ENCODE measurements around the gene RAB20. TPM values are rescaled to one million over a fixed set of nuclear protein-coding genes. Genes with fewer than 3 reads are reported as not detected.
A peak's percentile ranks its signal among the peaks of the same experiment; 100 is the strongest.

The RAB20 gene
- total RNA-seq, 1 donor from 2014 or later, result 7.8 TPM

- TF ChIP-seq, protein P1, sequence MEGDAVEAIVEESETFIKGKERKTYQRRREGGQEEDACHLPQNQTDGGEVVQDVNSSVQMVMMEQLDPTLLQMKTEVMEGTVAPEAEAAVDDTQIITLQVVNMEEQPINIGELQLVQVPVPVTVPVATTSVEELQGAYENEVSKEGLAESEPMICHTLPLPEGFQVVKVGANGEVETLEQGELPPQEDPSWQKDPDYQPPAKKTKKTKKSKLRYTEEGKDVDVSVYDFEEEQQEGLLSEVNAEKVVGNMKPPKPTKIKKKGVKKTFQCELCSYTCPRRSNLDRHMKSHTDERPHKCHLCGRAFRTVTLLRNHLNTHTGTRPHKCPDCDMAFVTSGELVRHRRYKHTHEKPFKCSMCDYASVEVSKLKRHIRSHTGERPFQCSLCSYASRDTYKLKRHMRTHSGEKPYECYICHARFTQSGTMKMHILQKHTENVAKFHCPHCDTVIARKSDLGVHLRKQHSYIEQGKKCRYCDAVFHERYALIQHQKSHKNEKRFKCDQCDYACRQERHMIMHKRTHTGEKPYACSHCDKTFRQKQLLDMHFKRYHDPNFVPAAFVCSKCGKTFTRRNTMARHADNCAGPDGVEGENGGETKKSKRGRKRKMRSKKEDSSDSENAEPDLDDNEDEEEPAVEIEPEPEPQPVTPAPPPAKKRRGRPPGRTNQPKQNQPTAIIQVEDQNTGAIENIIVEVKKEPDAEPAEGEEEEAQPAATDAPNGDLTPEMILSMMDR (IDR thresholded peaks at IDR 0.05), result no peak
- no peak for DNase-seq (ENCODE audit: low spot score)
- peaks cover 18% of the 10 kb centered on the region for H3K4me1 Mint-ChIP-seq (ENCODE audit: low read depth)
- H3K9me3 Mint-ChIP-seq (ENCODE audit: low read depth), result no peaks in the 10 kb centered on the region
- H3K4me3 Mint-ChIP-seq (ENCODE audit: unreplicated experiment), result no peak overlapping the region
- no peaks in the 10 kb centered on the region for H3K27me3 Mint-ChIP-seq (ENCODE audit: low read depth)
- H3K27ac Mint-ChIP-seq (ENCODE audit: unreplicated experiment), result peak overlapping the region; percentile 49
- peaks cover 59% of the 10 kb centered on the region for H3K36me3 Mint-ChIP-seq (ENCODE audit: low read depth)
Measured at GRCh38 chr13:110485604-110486003, 75.9 kb downstream of the RAB20 start.

GRCh38 chr13:110484290-110485048, 77.1 kb downstream of the RAB20 start:
- Mint-ChIP-seq H3K36me3 (ENCODE audit: low read depth) (peaks cover 53% of the 10 kb centered on the region), H3K27me3 (ENCODE audit: low read depth) (no peaks in the 10 kb centered on the region), H3K27ac (ENCODE audit: unreplicated experiment) (peak overlapping the region; percentile 58), H3K4me3 (ENCODE audit: unreplicated experiment) (no peak overlapping the region), H3K4me1 (ENCODE audit: low read depth) (peaks cover 18% of the 10 kb centered on the region), H3K9me3 (ENCODE audit: low read depth) (no peaks in the 10 kb centered on the region)
- DNase-seq (ENCODE audit: low spot score), result peak; percentile 51
- TF ChIP-seq, protein P1 (IDR thresholded peaks at IDR 0.05), result no peak

DNA sequence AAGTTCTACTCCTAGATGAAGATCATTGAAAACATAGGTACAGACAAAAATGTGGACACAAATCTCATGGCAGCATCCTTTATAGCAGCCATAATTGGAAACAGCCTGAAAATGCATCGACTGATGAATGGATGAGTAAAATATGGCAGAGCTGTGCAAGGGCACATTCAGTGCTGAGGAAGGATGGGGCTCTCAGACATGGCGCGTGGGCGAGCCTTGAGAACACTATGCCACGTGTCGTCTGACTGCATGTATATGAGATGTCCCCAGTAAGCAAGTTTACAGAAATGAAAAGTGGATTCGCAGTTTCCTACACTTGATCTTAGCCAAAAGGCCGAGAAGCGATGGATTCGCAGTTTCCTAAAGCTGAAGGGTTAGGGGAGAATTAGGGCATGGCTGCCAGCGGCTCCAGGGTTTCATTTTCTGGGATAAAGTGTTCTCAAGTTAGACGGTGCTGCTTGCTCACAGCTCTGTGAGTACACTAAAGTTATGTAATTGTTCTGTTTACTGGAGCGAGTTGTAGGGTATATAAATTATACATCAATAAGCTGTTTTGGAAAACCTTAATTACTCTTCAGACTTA, 78.0 kb downstream of the RAB20 start:
- no peak overlapping the region for H3K4me3 Mint-ChIP-seq (ENCODE audit: unreplicated experiment)
- H3K9me3 Mint-ChIP-seq (ENCODE audit: low read depth), result no peaks in the 10 kb centered on the region
- DNase-seq (ENCODE audit: low spot score), result peak; percentile 37
- peak overlapping the region; percentile 60 for H3K27ac Mint-ChIP-seq (ENCODE audit: unreplicated experiment)
- peaks cover 53% of the 10 kb centered on the region for H3K36me3 Mint-ChIP-seq (ENCODE audit: low read depth)
- TF ChIP-seq, protein P1 (IDR thresholded peaks at IDR 0.05), result no peak
- peaks cover 21% of the 10 kb centered on the region for H3K4me1 Mint-ChIP-seq (ENCODE audit: low read depth)
- no peaks in the 10 kb centered on the region for H3K27me3 Mint-ChIP-seq (ENCODE audit: low read depth)

- H3K27ac Mint-ChIP-seq (ENCODE audit: unreplicated experiment), result peak overlapping the region; percentile 27
- no peaks in the 10 kb centered on the region for H3K27me3 Mint-ChIP-seq (ENCODE audit: low read depth)
- peaks cover 23% of the 10 kb centered on the region for H3K4me1 Mint-ChIP-seq (ENCODE audit: low read depth)
- DNase-seq (ENCODE audit: low spot score), result no peak
- peaks cover 59% of the 10 kb centered on the region for H3K36me3 Mint-ChIP-seq (ENCODE audit: low read depth)
- TF ChIP-seq, protein P1 (IDR thresholded peaks at IDR 0.05), result no peak
- H3K4me3 Mint-ChIP-seq (ENCODE audit: unreplicated experiment), result no peak overlapping the region
- H3K9me3 Mint-ChIP-seq (ENCODE audit: low read depth), result no peaks in the 10 kb centered on the region
Measured at GRCh38 chr13:110480161-110480560, 81.4 kb downstream of the RAB20 start.

- H3K4me1 Mint-ChIP-seq (ENCODE audit: low read depth), result peaks cover 23% of the 10 kb centered on the region
- H3K4me3 Mint-ChIP-seq (ENCODE audit: unreplicated experiment), result no peak overlapping the region
- TF ChIP-seq, protein P1 (IDR thresholded peaks at IDR 0.05), result no peak
- no peak overlapping the region for H3K27ac Mint-ChIP-seq (ENCODE audit: unreplicated experiment)
- no peaks in the 10 kb centered on the region for H3K27me3 Mint-ChIP-seq (ENCODE audit: low read depth)
- H3K9me3 Mint-ChIP-seq (ENCODE audit: low read depth), result no peaks in the 10 kb centered on the region
- DNase-seq (ENCODE audit: low spot score), result no peak
- peaks cover 62% of the 10 kb centered on the region for H3K36me3 Mint-ChIP-seq (ENCODE audit: low read depth)
Measured at GRCh38 chr13:110479648-110480047, 81.9 kb downstream of the RAB20 start.

All from chondrocyte (in vitro differentiated cells).